ENCODE data around the gene MAP4K4. TPM values are rescaled to one million over a fixed set of nuclear protein-coding genes. Genes with fewer than 3 reads are reported as not detected.
A peak's percentile ranks its signal among the peaks of the same experiment; 100 is the strongest.

Gene MAP4K4
- total RNA-seq, 2 experiments from 2014 or later, result 92.8 to 94.0 TPM

GRCh38 chr2:101807242-101807641 is 109.7 kb downstream of the MAP4K4 start:
- Mint-ChIP-seq H3K4me1 (ENCODE audit: low read depth) (peaks cover 80% of the 10 kb centered on the region), H3K9me3 (no peaks in the 10 kb centered on the region), H3K4me3 (no peak overlapping the region), H3K36me3 (ENCODE audit: low read depth) (peaks cover 22% of the 10 kb centered on the region), H3K27me3 (no peaks in the 10 kb centered on the region), H3K27ac (peak overlapping the region; percentile 1)
- Histone ChIP-seq H3K4me3 (ENCODE audit: low read length) (no peak overlapping the region), H3K36me3 (ENCODE audit: insufficient read depth, low read length) (peaks cover 2% of the 10 kb centered on the region), H3K27ac (ENCODE audit: low read depth in 1 of 2, low read length in 2 of 2) (no peak overlapping the region), H3K27me3 (ENCODE audit: control insufficient read depth in 1 of 2, insufficient read depth in 2 of 2, low read length in 2 of 2) (no peaks in the 10 kb centered on the region), H3K9me3 (ENCODE audit: control insufficient read depth in 1 of 2, insufficient read depth in 1 of 2, low read length in 2 of 2) (no peaks in the 10 kb centered on the region), H3K4me1 (ENCODE audit: insufficient read depth, low read length) (peaks cover 21% of the 10 kb centered on the region)
- intact Hi-C loops (cut with DNase I, micrococcal nuclease), result no loop called here
- ChIA-PET CTCF (interaction anchor here (1.0 kb wide), 1 partner anchor 101 kb away, joined by 3 read pairs; no protein-coding TSS in a partner anchor), POLR2A (no interaction called here)
- ATAC-seq (ENCODE audit: poor library complexity) (no peak), DNase-seq (no peak)
- TF ChIP-seq CTCF (IDR thresholded peaks at IDR 0.05), result no peak

GRCh38 chr2:101808006-101808562 is 110.6 kb downstream of the MAP4K4 start:
- Mint-ChIP-seq H3K4me3 (no peak overlapping the region), H3K27ac (peak overlapping the region; percentile 1), H3K27me3 (no peaks in the 10 kb centered on the region), H3K36me3 (ENCODE audit: low read depth) (peaks cover 23% of the 10 kb centered on the region), H3K9me3 (no peaks in the 10 kb centered on the region), H3K4me1 (ENCODE audit: low read depth) (peaks cover 80% of the 10 kb centered on the region)
- ATAC-seq (ENCODE audit: poor library complexity) (no peak), DNase-seq (no peak)
- intact Hi-C loops (cut with DNase I, micrococcal nuclease), result no loop called here
- H3K9me3 ChIP-seq (ENCODE audit: control insufficient read depth in 1 of 2, insufficient read depth in 1 of 2, low read length in 2 of 2), result no peaks in the 10 kb centered on the region
- TF ChIP-seq CTCF (IDR thresholded peaks at IDR 0.05), result no peak
- H3K4me1 ChIP-seq (ENCODE audit: insufficient read depth, low read length), result peaks cover 21% of the 10 kb centered on the region
- H3K36me3 ChIP-seq (ENCODE audit: insufficient read depth, low read length), result no peaks in the 10 kb centered on the region
- ChIA-PET POLR2A (no interaction called here), CTCF (interaction anchor here (1.0 kb wide), 1 partner anchor 13 kb away, joined by 4 read pairs; no protein-coding TSS in a partner anchor)
- H3K27ac ChIP-seq (ENCODE audit: low read depth in 1 of 2, low read length in 2 of 2), result no peak overlapping the region
- H3K27me3 ChIP-seq (ENCODE audit: control insufficient read depth in 1 of 2, insufficient read depth in 2 of 2, low read length in 2 of 2), result no peaks in the 10 kb centered on the region
- H3K4me3 ChIP-seq (ENCODE audit: low read length), result no peak overlapping the region

GRCh38 chr2:101809698-101810097 is 112.2 kb downstream of the MAP4K4 start:
- Histone ChIP-seq H3K9me3 (ENCODE audit: control insufficient read depth in 1 of 2, insufficient read depth in 1 of 2, low read length in 2 of 2) (no peaks in the 10 kb centered on the region), H3K36me3 (ENCODE audit: insufficient read depth, low read length) (no peaks in the 10 kb centered on the region), H3K4me1 (ENCODE audit: insufficient read depth, low read length) (peaks cover 17% of the 10 kb centered on the region), H3K27ac (ENCODE audit: low read depth in 1 of 2, low read length in 2 of 2) (no peak overlapping the region), H3K4me3 (ENCODE audit: low read length) (no peak overlapping the region), H3K27me3 (ENCODE audit: control insufficient read depth in 1 of 2, insufficient read depth in 2 of 2, low read length in 2 of 2) (no peaks in the 10 kb centered on the region)
- ChIA-PET CTCF (interaction anchor here (1.1 kb wide), 1 partner anchor 91 kb away, joined by 3 read pairs; no protein-coding TSS in a partner anchor), POLR2A (interaction anchor here (1.4 kb wide), 1 partner anchor 18 kb away, joined by 4 read pairs; no protein-coding TSS in a partner anchor)
- H3K27me3 Mint-ChIP-seq, result no peaks in the 10 kb centered on the region
- intact Hi-C loops (cut with DNase I, micrococcal nuclease), result no loop called here
- H3K36me3 Mint-ChIP-seq (ENCODE audit: low read depth), result peaks cover 30% of the 10 kb centered on the region
- ATAC-seq (ENCODE audit: poor library complexity), result no peak
- DNase-seq, result no peak
- H3K4me3 Mint-ChIP-seq, result no peak overlapping the region
- no peaks in the 10 kb centered on the region for H3K9me3 Mint-ChIP-seq
- peak overlapping the region; percentile 37 for H3K27ac Mint-ChIP-seq
- TF ChIP-seq CTCF (IDR thresholded peaks at IDR 0.05), result no peak
- H3K4me1 Mint-ChIP-seq (ENCODE audit: low read depth), result peaks cover 79% of the 10 kb centered on the region

Data from CD4-positive, alpha-beta T cell (primary cell).